Naive thymus-derived CD4-positive, alpha-beta T cell (primary cell): Measurements from ENCODE around the gene HELZ. TPM values are rescaled to one million over a fixed set of nuclear protein-coding genes. Genes with fewer than 3 reads are reported as not detected.
A peak's percentile ranks its signal among the peaks of the same experiment; 100 is the strongest.

Experiments
- ATAC-seq: fragments of 150-1000 bp; cut with Tn5 transposase; 2 replicates; pipeline ENCODE4 v1.10.0; 2021; ENCODE audit warnings: mild to moderate bottlenecking, moderate library complexity
- CTCF ChIA-PET: fragments of 350-600 bp; sonication (Branson Sonifier 250); formaldehyde crosslinking; loops from one replicate; lab custom pipeline; 2021; ENCODE audit warnings: antibody characterized with exemption; lab: Charles Lee
- POLR2A ChIA-PET: fragments of 350-600 bp; sonication (Branson Sonifier 250); formaldehyde crosslinking; loops from one replicate; lab custom pipeline; 2021; ENCODE audit warnings: antibody characterized with exemption, inconsistent platforms; lab: Charles Lee
- DNase-seq, 9 donors: peaks; one replicate each; pipeline versions ENCODE4 v3.0.0 to v3.0.0-alpha.2; 2020 to 2022; ENCODE audit warnings: mixed read lengths in 1 of 9
- H3K27ac ChIP-seq: one replicate; pipeline ENCODE4 v1.7.0; 2013; ENCODE audit warnings: mild to moderate bottlenecking, low read depth, low read length, moderate library complexity
- H3K27me3 ChIP-seq, 2 donors: one replicate each; pipeline ENCODE4 v1.7.0; 2013; ENCODE audit warnings: low read length in 2 of 2, mild to moderate bottlenecking in 2 of 2, moderate library complexity in 2 of 2; ENCODE audit not compliant: control insufficient read depth in 2 of 2, insufficient read depth in 2 of 2
- H3K36me3 ChIP-seq, 3 experiments: 1 replicate in 2 of 3; 2 replicates in 1 of 3; pipeline ENCODE4 v1.7.0; 2013; ENCODE audit warnings: low read length in 3 of 3, mild to moderate bottlenecking in 3 of 3, moderate library complexity in 1 of 3; ENCODE audit not compliant: insufficient read depth in 3 of 3, control insufficient read depth in 2 of 3
- H3K4me1 ChIP-seq, 2 donors: one replicate each; pipeline ENCODE4 v1.7.0; 2013; ENCODE audit warnings: low read length in 2 of 2, mild to moderate bottlenecking in 2 of 2, moderate library complexity in 1 of 2; ENCODE audit not compliant: control insufficient read depth in 2 of 2, insufficient read depth in 2 of 2
- H3K4me3 ChIP-seq: 2 replicates; pipeline ENCODE4 v1.7.0; 2013; ENCODE audit warnings: mild to moderate bottlenecking, low read length
- H3K9me3 ChIP-seq, 3 experiments: 1 replicate in 2 of 3; 2 replicates in 1 of 3; pipeline ENCODE4 v1.7.0; 2013; ENCODE audit warnings: low read length in 3 of 3; ENCODE audit not compliant: control insufficient read depth in 2 of 3
- H3K27ac Mint-ChIP-seq, 9 donors: one replicate each; pipeline ENCODE4 v1.8.0; 2020 to 2022; ENCODE audit warnings: mixed read lengths in 9 of 9, mild to moderate bottlenecking in 8 of 9, moderate library complexity in 5 of 9, inconsistent platforms in 2 of 9
- H3K27me3 Mint-ChIP-seq, 5 donors: one replicate each; pipeline ENCODE4 v1.8.0; 2021 to 2022; ENCODE audit warnings: mixed read lengths in 5 of 5, mild to moderate bottlenecking in 1 of 5
- H3K36me3 Mint-ChIP-seq, 5 donors: one replicate each; pipeline ENCODE4 v1.8.0; 2020 to 2022; ENCODE audit warnings: mixed read lengths in 5 of 5, mild to moderate bottlenecking in 3 of 5, inconsistent platforms in 1 of 5
- H3K4me1 Mint-ChIP-seq, 7 donors: one replicate each; pipeline ENCODE4 v1.8.0; 2020 to 2022; ENCODE audit warnings: mixed read lengths in 7 of 7, mild to moderate bottlenecking in 3 of 7, inconsistent platforms in 1 of 7
- H3K4me3 Mint-ChIP-seq, 10 donors: one replicate each; pipeline ENCODE4 v1.8.0; 2020 to 2022; ENCODE audit warnings: mild to moderate bottlenecking in 10 of 10, mixed read lengths in 10 of 10, moderate library complexity in 6 of 10, inconsistent platforms in 2 of 10
- H3K9me3 Mint-ChIP-seq, 11 donors: one replicate each; pipeline ENCODE4 v1.8.0; 2020 to 2022; ENCODE audit warnings: mixed read lengths in 11 of 11, mild to moderate bottlenecking in 4 of 11, inconsistent platforms in 1 of 11, moderate library complexity in 1 of 11
- intact Hi-C, 2 donors: fragments of 100-400 bp; cut with micrococcal nuclease; formaldehyde crosslinking; loops; one replicate each; pipeline ENCODE4 v1.15.1; 2023
- polyA plus RNA-seq, 2 donors: library from polyadenylated mRNA; unstranded; fragments of 300-500 nt; fragmentation: Illumina TruSeq; gene quantifications; one replicate each; pipeline ENCODE4 v1.2.3, GENCODE V29; 2021
- total RNA-seq, 6 experiments: library from RNA in 5 of 6; stranded (reverse) in 5 of 6; gene quantifications; 1 replicate in 5 of 6; 2 replicates in 1 of 6; pipeline ENCODE4 v1.2.3 and lab custom pipeline; 2021 to 2026

The HELZ gene
- total and polyA plus RNA-seq, 7 experiments from 2014 or later: 44.8 to 114 (median 83.2) TPM

GRCh38 chr17:67139289-67139688, 105.7 kb downstream of the HELZ start:
- POLR2A ChIA-PET: no interaction called here
- H3K27ac ChIP-seq: no peak overlapping the region
- H3K36me3 ChIP-seq: peaks cover 8 to 52% (median 18%) of the 10 kb centered on the region in 3 experiments
- peak overlapping the region in 3 of 9 donors; percentile 5 to 34 (median 31) for H3K27ac Mint-ChIP-seq
- intact Hi-C loops: no loop called here
- no peak overlapping the region for H3K4me3 ChIP-seq
- ATAC-seq: no peak
- no peaks in the 10 kb centered on the region for H3K27me3 ChIP-seq
- H3K36me3 Mint-ChIP-seq: peaks cover 20 to 60% (median 50%) of the 10 kb centered on the region in 5 donors
- peaks cover 0 to 6% (median 0%) of the 10 kb centered on the region in 11 donors for H3K9me3 Mint-ChIP-seq
- CTCF ChIA-PET: no interaction called here
- DNase-seq: no peak
- H3K27me3 Mint-ChIP-seq: no peaks in the 10 kb centered on the region
- no peaks in the 10 kb centered on the region for H3K9me3 ChIP-seq
- H3K4me1 Mint-ChIP-seq: peaks cover 16 to 32% (median 31%) of the 10 kb centered on the region in 7 donors
- peaks cover 0 to 13% of the 10 kb centered on the region in 2 donors for H3K4me1 ChIP-seq
- H3K4me3 Mint-ChIP-seq: peak overlapping the region in 1 of 10 donors; percentile 41

GRCh38 chr17:67138392-67138791, 106.6 kb downstream of the HELZ start:
- Mint-ChIP-seq H3K27me3 (no peaks in the 10 kb centered on the region), H3K9me3 (peaks cover 0 to 6% (median 0%) of the 10 kb centered on the region in 11 donors), H3K4me1 (peaks cover 16 to 32% (median 31%) of the 10 kb centered on the region in 7 donors), H3K27ac (peak overlapping the region in 6 of 9 donors; percentile 14 to 93 (median 41)), H3K36me3 (peaks cover 20 to 53% (median 44%) of the 10 kb centered on the region in 5 donors), H3K4me3 (peak overlapping the region in 2 of 10 donors; percentile 2 to 39)
- Histone ChIP-seq H3K27ac (no peak overlapping the region), H3K9me3 (no peaks in the 10 kb centered on the region), H3K4me1 (peaks cover 0 to 13% of the 10 kb centered on the region in 2 donors), H3K4me3 (no peak overlapping the region), H3K27me3 (no peaks in the 10 kb centered on the region), H3K36me3 (peaks cover 8 to 47% (median 18%) of the 10 kb centered on the region in 3 experiments)
- POLR2A ChIA-PET: interaction anchor here (0.5 kb wide), 1 partner anchor 1716 kb away, joined by 3 read pairs; no protein-coding TSS in a partner anchor
- DNase-seq (no peak), ATAC-seq (no peak)
- CTCF ChIA-PET: no interaction called here
- intact Hi-C loops: no loop called here

DNA sequence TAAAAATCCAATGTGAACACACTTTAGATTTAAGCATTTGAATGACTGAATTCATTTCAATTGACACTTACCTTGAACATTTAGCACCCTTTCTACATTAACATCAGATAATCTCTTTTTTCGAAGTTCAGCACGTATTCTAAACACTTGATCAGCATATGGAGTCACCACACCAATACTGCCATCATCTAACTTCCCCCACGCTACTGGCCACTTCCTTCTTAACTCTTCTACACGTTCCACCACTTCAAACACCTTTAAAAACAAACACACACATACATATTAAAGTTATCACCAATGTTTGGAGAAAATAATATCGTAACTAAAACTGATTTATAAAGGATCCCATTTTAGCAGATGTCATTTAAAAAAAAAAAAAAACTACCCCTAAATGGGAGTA, 107.1 kb downstream of the HELZ start:
- H3K4me3 Mint-ChIP-seq: no peak overlapping the region
- H3K36me3 Mint-ChIP-seq: peaks cover 20 to 47% (median 44%) of the 10 kb centered on the region in 5 donors
- Histone ChIP-seq H3K4me1 (peaks cover 0 to 13% of the 10 kb centered on the region in 2 donors), H3K27me3 (no peaks in the 10 kb centered on the region), H3K9me3 (no peaks in the 10 kb centered on the region), H3K27ac (no peak overlapping the region), H3K36me3 (peaks cover 8 to 43% (median 18%) of the 10 kb centered on the region in 3 experiments), H3K4me3 (no peak overlapping the region)
- peak; percentile 68 for ATAC-seq
- POLR2A ChIA-PET: no interaction called here
- no peak for DNase-seq
- H3K27ac Mint-ChIP-seq: peak overlapping the region in 4 of 9 donors; percentile 1 to 93 (median 32)
- intact Hi-C loops: no loop called here
- no peaks in the 10 kb centered on the region for H3K27me3 Mint-ChIP-seq
- H3K9me3 Mint-ChIP-seq: peaks cover 0 to 6% (median 0%) of the 10 kb centered on the region in 11 donors
- H3K4me1 Mint-ChIP-seq: peaks cover 16 to 32% (median 31%) of the 10 kb centered on the region in 7 donors
- CTCF ChIA-PET: no interaction called here

DNA sequence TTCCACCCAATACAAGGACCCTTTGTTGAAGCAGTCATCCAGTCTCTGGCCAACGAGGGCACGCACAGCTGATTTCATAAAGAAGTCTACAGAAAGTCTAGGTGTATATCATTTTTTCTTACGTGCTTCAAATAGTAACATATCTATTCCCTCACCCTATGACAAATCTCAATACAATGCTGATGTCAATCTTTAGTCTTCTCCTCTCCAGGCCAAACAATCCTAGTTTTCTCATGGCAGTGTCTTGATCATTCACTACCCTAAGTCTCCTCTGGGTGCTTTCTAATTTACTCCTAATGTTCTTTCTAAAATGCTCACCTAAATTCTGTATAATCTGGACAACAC, 108.0 kb downstream of the HELZ start:
- peaks cover 18 to 41% (median 39%) of the 10 kb centered on the region in 5 donors for H3K36me3 Mint-ChIP-seq
- H3K27ac Mint-ChIP-seq: no peak overlapping the region
- no peak overlapping the region for H3K4me3 Mint-ChIP-seq
- no peaks in the 10 kb centered on the region for H3K27me3 Mint-ChIP-seq
- Histone ChIP-seq H3K4me1 (peaks cover 0 to 13% of the 10 kb centered on the region in 2 donors), H3K27me3 (no peaks in the 10 kb centered on the region), H3K36me3 (peaks cover 8 to 40% (median 23%) of the 10 kb centered on the region in 3 experiments), H3K4me3 (no peak overlapping the region), H3K27ac (no peak overlapping the region), H3K9me3 (no peaks in the 10 kb centered on the region)
- CTCF ChIA-PET: no interaction called here
- peaks cover 20 to 32% (median 31%) of the 10 kb centered on the region in 7 donors for H3K4me1 Mint-ChIP-seq
- DNase-seq: no peak
- POLR2A ChIA-PET: no interaction called here
- intact Hi-C loops: no loop called here
- peaks cover 0 to 2% (median 0%) of the 10 kb centered on the region in 11 donors for H3K9me3 Mint-ChIP-seq
- no peak for ATAC-seq

DNA sequence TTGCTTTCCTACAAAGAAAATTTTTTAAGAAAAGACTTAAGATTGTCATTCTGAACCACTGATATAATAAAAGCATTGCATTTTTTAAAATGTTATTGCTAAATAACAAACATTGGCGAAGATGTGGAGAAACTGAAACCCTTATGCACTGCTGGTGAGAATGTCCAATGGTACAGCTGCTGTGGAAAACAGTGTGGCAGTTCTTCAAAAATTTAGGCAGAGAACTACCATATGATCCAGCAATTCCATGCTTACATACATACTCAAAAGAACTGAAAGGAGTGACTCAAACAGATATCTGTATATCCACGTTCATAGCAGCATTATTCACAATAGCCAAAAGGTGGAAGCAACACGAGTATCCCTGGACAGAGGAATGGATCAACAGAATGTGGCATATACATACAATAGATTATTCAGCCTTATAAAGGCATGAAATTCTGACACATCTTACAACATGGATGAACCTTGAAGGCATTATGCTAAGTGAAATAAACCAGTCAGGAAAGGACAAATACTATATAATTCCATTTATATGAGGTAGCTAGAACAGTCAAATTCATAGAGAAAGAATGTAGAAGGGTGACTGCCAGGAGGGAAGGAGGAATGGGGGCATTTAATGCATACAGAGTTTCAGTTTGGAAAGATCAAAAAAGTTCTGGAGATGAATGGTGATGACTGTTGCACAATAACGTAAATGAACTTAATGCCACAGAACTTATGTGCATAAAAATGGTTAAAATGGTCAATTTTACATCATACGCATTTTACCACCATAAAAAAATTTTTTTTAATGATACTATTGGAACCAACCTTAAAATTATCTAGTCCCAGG, 108.6 kb downstream of the HELZ start:
- intact Hi-C loops: no loop called here
- no peak overlapping the region for H3K27ac Mint-ChIP-seq
- H3K9me3 Mint-ChIP-seq: no peaks in the 10 kb centered on the region
- Histone ChIP-seq H3K4me1 (peaks cover 0 to 13% of the 10 kb centered on the region in 2 donors), H3K4me3 (no peak overlapping the region), H3K9me3 (no peaks in the 10 kb centered on the region), H3K36me3 (peaks cover 8 to 39% (median 24%) of the 10 kb centered on the region in 3 experiments), H3K27ac (no peak overlapping the region), H3K27me3 (no peaks in the 10 kb centered on the region)
- ChIA-PET POLR2A (no interaction called here), CTCF (no interaction called here)
- H3K4me3 Mint-ChIP-seq: no peak overlapping the region
- H3K4me1 Mint-ChIP-seq: peaks cover 20 to 32% (median 31%) of the 10 kb centered on the region in 7 donors
- ATAC-seq: no peak
- no peaks in the 10 kb centered on the region for H3K27me3 Mint-ChIP-seq
- H3K36me3 Mint-ChIP-seq: peaks cover 16 to 40% (median 38%) of the 10 kb centered on the region in 5 donors
- DNase-seq: no peak

- peaks cover 8 to 33% (median 25%) of the 10 kb centered on the region in 5 donors for H3K36me3 Mint-ChIP-seq
- no peaks in the 10 kb centered on the region for H3K27me3 ChIP-seq
- intact Hi-C loops: no loop called here
- no peaks in the 10 kb centered on the region for H3K27me3 Mint-ChIP-seq
- ATAC-seq: no peak
- CTCF ChIA-PET: interaction anchor here (0.6 to 0.7 kb wide), 2 partner anchors 22 to 1904 kb away, joined by 5 to 6 read pairs; no protein-coding TSS in a partner anchor
- H3K4me3 ChIP-seq: no peak overlapping the region
- H3K27ac ChIP-seq: no peak overlapping the region
- H3K4me1 Mint-ChIP-seq: peaks cover 5 to 13% (median 7%) of the 10 kb centered on the region in 7 donors
- H3K9me3 Mint-ChIP-seq: no peaks in the 10 kb centered on the region
- H3K9me3 ChIP-seq: no peaks in the 10 kb centered on the region
- H3K36me3 ChIP-seq: peaks cover 8 to 32% (median 27%) of the 10 kb centered on the region in 3 experiments
- H3K4me1 ChIP-seq: peaks cover 0 to 6% of the 10 kb centered on the region in 2 donors
- no peak for DNase-seq
- no peak overlapping the region for H3K4me3 Mint-ChIP-seq
- no peak overlapping the region for H3K27ac Mint-ChIP-seq
- POLR2A ChIA-PET: no interaction called here
Observed at GRCh38 chr17:67133161-67133560, 111.8 kb downstream of the HELZ start.
